Stimulated activated CD4-positive, alpha-beta T cell treated with anti-CD3 and anti-CD28 coated beads, Interleukin-1b, Interleukin-23, amount 100 ng/mL, for 48 hours (primary cell): ENCODE results near the gene TMCC1.
"Not testable (repeated sequence)": the region's sequence is repeated elsewhere in the genome, so short reads cannot be mapped to it uniquely, and the experiment has no call there.

Experiments used
- DNase-seq: peaks from one replicate; pipeline ENCODE4 v3.0.0-alpha.2; 2020

The TMCC1 gene

DNA sequence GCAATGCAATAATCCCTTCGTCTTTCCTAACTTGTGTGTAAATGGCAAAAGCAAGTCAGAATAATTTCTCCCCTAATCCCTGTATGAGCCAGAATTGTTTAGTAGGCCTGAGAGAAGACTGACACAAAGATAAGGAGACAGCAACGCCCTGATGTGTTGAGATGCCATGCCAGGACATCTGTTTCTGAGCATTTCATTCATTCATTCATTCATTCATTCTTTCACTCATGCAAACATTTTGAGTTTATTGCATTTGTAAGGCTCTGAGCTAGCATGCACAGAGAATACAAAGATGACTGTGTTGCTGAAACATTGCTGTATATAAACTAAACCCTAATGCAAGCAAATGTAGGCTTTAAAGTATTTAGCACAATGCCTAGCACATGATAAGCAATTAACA is 127.4 kb downstream of the TMCC1 start:
- no peak for DNase-seq

DNA sequence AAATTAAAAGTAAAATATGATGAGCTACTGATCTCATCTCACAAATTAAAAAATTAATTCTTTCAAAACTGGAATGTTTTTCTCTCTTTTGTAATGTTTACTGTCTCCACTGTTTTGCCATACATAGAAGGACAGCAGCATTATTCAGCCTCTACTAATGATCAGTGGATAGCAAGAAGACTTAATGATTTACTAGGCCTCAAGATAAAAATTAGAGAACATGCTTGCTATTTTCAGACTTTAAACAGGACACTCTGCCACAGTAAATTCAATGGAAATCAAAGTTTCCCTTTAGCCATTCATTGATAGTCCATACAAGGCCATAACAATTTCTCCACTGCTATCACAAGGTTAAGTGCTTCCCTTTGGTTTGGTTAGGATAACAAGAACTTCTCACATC is 129.4 kb downstream of the TMCC1 start:
- DNase-seq: no peak

DNA sequence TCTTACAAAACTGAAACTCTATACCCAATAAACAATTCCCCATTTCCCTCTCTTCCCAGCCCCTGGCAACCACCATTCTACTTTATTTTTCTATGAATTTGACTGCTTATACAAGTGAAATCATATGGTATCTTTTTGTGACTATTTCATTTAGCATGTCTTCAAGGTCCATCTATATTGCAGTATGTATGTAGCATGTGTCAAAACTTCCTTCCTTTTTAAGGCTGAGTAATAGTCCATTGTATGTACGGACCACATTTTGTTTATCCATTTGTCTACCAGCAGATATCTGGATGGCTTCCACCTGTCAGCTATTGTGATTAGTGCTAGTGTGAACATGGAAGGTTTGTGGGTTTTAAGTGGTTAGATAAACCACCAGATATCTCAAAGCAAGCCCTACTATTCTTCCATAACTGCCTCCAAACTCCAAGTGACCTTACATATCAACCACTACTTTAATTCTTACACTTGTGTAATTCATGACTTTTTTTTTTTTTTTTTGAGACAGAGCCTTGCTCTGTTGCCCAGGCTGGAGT is 134.7 kb downstream of the TMCC1 start:
- no peak for DNase-seq

DNA sequence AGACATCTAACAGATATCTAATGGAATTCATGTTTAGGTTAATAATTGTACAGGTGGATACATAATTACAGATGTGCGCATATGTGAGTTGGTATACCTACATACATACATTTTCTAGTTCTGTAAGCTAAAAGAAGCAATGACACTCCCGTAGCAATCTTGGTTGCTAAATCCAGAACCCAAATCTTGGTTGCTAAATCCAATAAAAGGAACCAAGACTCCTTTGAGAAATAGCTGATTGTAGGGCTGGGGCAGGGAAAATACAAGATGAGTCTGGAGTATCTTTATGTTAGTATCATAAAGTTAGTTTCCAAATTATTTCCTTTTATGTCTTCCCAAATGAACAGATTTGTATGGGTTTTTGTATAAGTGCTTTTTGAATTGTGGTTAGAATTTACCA is 135.2 kb downstream of the TMCC1 start:
- no peak for DNase-seq

DNA sequence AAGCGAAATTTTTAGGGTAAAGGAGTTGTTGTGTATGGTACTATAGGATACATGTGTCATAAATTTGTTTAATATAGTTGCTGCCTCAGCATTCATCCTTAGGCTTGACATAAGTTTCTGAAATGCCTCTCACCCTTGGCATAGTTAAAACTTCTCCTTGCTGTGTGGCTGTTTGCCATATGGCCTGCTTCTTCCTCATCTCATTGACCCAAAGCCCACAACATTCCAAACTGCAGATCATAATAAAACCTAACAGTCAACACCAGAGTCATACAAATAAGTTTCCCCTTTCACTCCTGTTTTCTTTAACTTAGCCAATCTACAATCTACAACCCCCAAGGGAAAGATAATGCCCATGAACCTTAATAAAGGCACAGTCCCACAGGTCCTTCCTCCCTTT is 136.6 kb downstream of the TMCC1 start:
- DNase-seq: no peak

DNA sequence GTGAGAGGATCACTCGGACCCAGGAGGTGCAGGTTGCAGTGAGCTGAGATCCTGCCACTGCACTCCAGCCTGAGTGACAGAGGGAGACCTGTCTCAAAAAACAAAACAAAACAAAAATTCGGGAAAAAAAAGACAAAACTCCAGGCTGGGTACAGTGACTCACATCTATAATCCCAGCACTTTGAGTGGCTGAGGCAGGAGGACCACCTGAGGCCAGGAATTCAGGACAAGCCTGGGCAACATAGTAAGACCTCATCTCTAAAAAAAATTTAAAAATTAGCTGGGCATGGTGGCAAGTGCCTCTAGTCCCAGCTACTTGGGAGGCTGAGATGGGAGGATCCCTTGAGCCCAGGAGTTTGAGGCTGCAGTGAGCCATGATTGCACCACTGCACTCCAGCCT is 142.4 kb downstream of the TMCC1 start:
- not testable (repeated sequence) for DNase-seq

DNA sequence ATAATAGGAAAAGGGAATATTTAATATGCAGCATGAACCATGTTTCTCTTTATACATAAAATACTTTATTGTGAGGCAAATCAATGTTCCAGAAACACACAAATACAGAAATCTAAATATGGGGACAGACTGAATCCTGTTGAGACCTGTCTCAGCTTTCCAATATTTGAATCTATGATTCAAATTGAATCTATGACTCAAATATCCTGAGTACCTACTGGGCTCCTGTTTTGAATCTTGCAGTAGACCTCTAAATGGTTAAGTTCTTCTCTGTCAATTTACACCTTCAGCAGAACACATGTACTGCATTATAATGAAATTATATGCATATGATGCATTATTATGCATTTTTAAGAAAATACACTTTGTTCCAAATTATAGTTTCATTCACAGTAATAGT is 143.8 kb downstream of the TMCC1 start:
- no peak for DNase-seq

DNA sequence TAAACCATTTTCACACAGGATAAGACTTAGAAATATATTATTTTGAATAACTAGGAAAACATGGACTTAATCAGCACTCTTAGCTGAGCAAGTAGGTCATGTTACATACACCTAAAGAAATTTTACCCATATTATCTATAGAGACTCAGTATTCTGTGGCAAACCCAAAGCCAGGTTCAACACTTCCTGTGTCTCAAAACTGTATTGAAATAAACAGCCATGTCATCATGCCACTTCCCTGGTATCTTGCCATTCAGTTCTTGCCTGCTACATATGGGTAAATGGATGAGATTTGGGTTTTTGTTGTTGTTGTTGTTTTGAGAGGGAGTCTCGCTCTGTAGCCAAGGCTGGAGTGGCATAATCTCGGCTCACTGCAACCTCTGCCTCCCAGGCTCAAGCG is 145.5 kb downstream of the TMCC1 start:
- DNase-seq: no peak

DNA sequence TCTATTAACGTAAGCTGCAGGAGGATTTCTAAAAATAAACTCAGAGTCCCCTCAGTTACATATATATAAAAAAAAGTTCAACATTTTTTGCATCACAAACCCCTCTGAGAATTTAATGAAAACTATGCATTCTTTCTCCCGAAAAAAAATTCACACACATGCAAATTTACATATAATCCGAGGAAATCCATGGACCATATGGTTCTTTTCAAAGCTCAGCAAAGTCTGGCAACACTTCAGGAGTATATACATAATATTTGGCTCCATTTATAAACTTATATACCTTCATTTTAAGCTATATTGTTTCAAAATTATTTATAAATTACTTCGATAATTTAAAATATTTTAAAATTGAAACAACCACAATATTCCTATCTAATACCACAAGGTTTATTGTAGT is 146.4 kb downstream of the TMCC1 start:
- DNase-seq: no peak

DNA sequence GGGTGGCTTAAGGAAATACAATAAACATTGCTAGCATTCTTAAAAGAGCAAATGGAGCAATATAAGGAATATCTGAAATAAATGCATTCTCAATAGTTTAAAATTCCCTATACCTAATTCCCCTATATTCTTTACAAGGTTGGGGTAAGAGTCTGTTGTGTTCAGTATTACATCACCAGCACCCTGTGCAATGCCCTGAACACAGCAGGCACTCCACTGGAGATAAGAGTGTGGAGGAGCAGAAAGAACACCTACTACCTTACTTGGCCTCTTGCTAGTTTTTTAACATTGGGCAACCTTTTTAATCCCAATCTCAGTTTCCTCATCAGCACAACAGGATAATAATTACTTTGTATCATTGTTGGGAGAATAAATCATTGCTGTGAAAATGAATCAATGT is 146.9 kb downstream of the TMCC1 start:
- no peak for DNase-seq

DNA sequence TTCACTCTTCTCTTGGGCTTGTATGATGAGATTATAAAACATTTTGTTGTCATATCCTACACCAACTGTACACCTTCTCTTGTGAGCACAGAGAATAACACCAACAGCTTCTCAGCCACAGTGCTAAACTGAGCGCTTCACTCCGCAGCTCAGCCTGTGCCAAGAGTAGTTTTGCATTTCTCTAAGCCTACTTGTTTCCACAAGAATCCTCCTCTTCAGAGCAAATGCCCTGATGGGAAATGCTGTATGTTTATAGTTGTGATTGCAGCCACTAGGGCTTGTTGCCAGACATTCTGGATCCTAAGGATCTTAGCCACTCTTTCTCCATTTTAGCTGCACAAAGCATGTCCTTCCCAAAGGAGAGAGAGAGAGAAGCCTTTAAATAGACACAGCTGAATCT is 148.3 kb downstream of the TMCC1 start:
- no peak for DNase-seq

DNA sequence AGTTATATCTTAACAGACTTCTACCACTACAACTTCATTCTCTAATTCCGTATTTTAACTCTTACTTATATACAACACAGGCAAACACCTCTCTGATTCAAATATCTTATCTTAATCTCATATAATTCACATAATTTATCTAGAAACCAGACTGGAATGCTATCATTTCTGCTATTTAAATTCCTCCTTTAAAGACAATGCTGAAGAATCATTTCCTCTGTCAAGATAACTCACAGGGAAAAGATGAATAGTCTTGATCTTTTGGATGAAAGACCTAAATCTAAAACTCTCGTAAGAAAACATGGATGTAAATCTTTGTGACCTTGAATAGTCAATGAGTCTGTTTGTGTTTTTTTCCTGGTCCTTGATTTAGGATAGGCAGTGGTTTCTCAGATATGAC is 151.7 kb downstream of the TMCC1 start:
- no peak for DNase-seq

DNA sequence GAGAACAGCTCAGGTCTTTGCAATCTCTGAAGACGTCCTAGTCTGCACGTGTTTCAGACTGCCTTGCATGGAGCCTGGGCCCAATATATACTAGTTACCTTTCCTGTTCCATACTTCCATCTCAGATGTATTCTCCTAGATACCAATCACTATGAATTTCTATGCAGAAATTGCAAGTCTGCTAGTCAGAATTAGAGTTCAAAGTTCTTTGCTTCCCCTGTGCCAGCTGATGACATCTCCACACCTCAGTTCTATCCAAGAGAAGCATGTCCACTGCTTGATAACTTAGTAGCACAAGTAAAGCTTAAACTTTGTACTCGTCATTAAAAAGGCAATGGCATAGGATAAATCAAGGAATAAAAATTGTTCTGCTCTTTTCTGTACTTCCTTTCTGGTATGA is 153.4 kb downstream of the TMCC1 start:
- no peak for DNase-seq

DNA sequence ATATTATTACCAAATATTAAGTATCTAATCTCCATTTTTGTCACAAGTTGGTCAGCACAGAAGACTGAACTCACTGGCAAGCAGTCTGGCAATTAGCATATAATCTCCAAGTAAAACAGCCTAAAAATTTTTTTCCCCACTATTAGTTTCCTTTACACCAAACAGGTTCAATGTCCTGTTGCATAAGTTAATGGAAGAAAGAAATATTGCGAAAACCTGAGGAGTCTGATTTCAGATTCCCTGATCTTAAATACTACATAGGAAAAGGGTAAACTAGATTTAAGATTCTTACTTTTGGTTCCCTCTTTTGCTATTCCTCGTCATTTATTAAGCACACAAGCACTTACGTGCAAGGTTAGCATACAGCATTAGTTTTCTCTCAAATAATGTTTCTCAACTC is 153.9 kb downstream of the TMCC1 start:
- DNase-seq: no peak

DNA sequence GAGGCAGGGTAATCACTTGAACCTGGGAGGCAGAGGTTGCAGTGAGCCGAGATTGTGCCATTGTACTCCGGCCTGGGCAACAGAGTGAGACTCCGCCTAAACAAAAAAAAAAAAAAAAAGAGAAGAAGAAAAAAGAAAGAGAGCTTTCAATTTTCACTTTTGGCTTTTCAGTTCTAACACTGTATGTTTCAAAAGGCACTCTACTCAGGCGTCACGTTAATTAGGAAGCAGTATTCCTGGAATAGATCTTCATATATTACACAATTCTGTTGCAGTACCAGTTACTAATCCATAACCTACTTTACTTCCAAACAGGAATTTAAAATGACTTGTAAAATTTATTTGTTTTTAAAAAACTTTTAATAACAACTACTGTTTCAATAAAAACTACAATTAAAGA is 155.3 kb downstream of the TMCC1 start:
- DNase-seq: no peak

DNA sequence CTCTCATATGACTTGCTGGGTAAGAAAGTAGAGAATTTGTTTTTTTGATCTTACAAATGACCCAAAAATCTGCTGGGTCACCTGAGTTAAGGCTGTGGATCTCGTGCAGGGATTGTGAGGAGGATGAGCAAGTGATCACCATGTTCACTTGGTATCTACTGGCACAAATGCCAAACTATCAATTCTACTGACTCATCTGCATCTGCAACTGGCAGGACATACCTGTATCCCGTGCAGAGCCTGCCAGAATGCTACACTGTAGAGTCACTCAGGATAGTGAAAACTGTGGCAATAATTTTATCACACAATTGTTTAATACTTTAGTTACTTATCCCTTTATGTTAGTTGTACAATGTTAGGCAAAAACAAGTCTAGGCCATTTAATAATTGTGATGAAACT is 157.4 kb downstream of the TMCC1 start:
- no peak for DNase-seq

DNA sequence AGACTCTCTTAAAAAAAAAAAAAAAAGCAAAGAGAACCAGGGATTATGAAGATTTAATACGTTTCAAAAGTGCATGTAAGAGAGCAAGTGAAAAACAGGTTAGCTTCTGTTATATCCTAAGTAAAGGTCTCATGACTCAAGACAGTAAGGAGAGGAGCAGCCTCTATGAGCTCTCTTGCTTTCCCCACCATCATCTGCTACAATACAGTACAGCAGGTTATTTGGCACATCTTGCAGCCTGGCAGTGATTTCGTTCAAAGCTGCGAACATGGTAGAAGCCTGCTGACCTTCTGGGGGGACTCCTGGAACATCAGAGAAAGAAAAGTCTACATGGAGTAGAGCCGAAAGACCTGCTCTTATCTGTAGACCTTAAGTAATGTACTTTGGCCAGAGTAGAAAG is 157.9 kb downstream of the TMCC1 start:
- DNase-seq: no peak

DNA sequence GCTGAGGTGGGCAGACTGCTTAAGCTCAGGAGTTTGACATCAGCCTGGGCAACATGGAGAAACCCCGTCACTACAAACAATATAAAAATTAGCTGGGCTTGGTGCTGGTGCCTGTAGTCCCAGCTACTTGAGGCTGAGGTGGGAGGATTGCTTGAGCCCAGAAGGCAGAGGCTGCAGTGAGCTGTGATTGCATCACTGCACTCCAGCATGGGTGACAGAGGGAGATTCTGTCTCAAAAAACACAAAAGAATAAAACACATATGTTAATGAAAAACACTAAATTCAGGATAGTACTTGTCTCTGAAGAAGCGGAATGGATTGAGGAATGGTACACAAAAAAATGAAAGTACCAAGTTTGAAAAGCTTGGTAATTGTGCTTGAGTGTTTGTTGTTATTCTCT is 159.1 kb downstream of the TMCC1 start:
- DNase-seq: no peak

DNA sequence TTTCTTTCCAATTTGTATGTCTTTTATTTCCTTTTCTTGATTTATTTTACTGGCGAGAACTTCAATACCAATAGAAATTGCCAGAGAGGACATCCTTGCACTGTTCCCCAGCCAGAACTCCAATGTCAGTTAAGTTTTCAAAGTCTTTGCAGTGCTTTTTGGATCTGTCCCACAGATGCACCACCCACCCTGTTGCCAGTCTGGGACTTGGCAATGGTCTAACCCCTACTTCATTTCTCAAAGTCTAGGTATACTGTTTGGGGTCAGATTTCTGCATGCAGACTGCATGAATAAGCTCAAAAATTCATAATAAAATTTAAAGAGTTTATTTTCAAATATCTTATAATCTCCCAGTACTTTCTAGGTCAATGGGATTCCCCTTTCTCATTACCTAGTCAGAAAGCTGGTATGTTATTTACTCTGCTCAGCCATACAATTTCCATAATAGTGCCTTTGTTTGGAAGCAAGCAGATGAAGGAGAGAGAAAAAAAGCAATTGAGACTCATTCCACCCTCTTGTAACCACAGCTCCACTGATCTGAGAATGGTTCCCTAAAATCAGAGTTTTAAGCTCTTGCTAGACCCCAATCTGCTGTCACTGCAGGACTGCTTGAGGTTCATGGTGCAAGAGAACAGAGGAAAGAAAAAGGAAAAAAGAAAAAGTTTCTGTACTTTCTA is 161.2 kb downstream of the TMCC1 start:
- no peak for DNase-seq

DNA sequence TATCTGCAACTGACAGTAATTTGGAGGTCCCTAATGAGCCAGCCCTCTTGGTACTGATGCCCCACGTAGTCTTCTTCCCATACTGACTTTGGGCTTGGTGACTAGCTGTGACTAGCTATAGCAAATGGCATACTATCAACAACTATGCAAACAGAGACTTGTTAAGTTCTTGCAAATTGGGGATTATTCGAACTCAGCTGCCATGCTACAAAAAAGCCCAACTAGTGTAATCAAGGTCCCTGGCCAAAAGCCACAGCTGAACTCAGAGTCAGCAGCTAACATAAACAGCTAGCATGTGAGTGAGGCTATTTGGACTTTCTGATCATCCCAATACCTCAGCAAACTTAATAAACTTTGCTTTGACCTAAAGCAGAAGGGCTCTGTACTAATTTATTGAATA is 165.8 kb downstream of the TMCC1 start:
- no peak for DNase-seq

DNA sequence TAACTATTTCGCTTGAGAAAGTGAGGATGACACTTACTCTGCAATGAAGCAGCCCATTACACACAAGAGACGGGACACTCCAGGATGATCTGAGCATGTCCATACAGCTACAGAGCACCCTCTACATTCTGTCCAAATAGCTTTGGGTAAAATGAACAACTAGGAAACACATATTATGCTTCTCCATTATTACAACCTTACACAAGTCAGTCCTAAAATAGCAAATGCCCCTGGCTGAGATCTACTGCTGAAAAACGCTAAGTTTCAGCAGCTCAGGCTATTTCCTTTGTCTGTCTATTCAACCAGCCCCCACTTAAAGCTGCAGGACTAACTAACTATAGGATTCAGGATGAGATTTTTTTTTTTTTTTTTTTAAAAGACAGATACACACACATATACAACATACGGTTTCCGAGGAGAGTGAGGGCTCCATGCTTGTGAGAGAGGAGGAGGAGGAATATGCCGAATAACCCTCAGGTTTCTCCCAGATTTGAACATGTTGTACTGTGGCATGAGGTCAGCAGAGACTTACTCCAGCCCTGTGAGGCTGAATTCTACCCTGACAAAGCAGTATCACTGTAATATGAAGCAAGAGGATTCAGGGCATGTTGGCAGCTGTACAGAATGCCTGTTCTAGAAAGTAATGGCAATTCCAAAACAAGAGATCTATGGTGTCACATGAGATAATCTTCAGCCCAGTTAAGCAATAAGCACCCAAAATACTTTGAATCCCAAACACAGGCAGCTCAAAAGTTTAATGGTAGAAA is 169.8 kb downstream of the TMCC1 start:
- no peak for DNase-seq

DNA sequence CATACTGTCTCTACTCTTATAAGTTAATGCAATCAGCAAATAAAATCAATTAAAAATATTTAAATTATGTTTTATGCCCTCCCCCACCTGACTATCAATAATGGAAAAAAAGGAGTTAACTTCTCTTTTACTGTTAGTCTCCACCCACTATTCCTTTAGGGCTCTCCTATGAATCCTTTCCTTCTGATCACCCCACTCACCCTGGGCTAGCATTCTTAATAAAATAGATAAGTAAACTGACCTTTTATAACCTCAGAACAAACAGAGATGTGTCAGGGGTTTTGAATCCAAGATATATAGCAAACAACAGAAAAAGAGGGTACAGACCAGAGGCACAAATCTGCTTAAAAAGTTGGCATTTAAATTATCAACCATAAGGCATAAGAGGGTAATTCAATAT is 171.0 kb downstream of the TMCC1 start:
- no peak for DNase-seq

DNA sequence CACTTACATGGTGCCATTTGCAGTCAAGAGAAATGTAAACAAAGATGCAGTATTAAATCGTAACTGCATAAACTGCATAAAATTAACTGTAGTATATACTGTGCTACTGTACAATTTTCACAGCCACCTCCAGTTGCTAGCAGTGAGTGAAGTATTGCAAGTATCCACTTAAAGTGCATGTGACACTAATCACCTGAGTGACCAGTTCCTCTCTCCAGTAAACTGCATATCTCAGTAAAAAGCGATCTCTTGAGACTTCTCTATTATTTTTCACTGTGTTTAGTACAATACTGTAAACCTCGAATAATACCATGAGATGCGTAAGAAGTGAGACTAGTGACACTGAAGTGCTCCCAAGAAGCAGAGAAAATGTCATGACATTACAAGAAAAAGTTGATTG is 175.3 kb downstream of the TMCC1 start:
- DNase-seq: no peak

DNA sequence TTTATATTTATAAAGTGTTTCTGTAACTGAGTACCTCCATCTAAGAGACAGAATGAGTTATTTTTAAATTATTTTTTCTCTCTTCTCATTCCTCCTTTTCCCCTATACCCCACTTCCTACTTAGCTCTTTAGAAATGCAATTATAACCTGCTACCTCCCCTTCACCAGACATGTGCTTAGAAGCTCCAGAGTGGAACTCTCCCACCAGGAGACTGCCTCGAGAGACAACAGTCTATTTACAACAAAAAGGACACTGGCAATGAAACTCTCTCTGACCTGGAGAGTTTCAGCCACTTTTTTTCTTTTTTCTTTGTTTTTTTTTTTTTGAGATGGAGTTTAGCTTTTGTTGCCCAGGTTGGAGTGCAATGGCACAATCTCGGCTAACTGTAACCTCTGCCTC is 177.7 kb downstream of the TMCC1 start:
- no peak for DNase-seq
